Measurements from ENCODE around the gene CEP95.

DNA sequence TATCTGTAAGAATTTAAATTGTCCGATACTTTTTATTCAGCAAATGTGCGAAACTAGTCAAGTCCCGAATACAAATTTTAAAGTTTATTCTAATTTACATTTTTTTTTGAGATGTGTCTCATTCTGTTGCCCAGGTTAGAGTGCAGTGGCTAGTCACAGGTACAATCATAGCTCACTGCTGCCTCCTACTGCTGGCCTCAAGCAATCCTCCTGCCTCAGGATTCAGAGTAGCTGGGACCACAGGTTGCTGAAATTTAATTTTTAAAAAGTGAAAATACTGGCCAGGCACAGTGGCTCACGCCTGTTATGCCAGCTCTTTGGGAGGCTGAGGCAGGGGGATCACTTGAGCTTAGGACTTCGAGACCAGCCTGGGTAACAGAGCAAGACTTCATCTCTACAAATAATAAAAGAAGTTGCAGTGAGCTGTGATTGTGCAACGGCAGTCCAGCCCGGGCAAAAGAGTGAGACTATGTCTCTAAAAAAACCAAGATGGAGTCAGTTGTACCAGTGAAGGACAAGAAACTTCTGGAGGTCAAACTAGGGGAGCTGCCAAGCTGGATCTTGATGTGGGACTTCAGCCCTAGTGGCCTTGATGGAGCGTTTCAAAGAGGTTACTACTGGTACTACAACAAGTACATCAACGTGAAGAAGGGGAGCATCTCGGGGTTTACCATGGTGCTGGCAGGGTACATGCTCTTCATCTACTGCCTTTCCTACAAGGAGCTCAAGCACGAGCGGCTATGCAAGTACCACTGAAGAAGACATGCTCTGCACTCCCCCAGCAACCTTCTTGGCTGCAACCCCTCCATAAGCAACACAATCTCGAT lies 15.5 kb upstream of the CEP95 start:
- TF ChIP-seq, protein P1, sequence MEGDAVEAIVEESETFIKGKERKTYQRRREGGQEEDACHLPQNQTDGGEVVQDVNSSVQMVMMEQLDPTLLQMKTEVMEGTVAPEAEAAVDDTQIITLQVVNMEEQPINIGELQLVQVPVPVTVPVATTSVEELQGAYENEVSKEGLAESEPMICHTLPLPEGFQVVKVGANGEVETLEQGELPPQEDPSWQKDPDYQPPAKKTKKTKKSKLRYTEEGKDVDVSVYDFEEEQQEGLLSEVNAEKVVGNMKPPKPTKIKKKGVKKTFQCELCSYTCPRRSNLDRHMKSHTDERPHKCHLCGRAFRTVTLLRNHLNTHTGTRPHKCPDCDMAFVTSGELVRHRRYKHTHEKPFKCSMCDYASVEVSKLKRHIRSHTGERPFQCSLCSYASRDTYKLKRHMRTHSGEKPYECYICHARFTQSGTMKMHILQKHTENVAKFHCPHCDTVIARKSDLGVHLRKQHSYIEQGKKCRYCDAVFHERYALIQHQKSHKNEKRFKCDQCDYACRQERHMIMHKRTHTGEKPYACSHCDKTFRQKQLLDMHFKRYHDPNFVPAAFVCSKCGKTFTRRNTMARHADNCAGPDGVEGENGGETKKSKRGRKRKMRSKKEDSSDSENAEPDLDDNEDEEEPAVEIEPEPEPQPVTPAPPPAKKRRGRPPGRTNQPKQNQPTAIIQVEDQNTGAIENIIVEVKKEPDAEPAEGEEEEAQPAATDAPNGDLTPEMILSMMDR (IDR thresholded peaks at IDR 0.05; ENCODE audit: low read depth, low read length) = peak; percentile 65
- TF ChIP-seq EZH2phosphoT487 (IDR thresholded peaks at IDR 0.05; ENCODE audit: low read depth) = no peak
